T-helper 2 cell (primary cell): ENCODE results near the gene UBN1.

Experiments used
- DNase-seq, 5 experiments: peaks; one replicate each; pipeline versions ENCODE4 v3.0.0 to v3.0.0-alpha.2; 2012 to 2022
- total RNA-seq, 2 donors: gene quantifications; one replicate each; lab custom pipeline; 2026; lab: John Stamatoyannopoulos, UW

UBN1 gene, protein sequence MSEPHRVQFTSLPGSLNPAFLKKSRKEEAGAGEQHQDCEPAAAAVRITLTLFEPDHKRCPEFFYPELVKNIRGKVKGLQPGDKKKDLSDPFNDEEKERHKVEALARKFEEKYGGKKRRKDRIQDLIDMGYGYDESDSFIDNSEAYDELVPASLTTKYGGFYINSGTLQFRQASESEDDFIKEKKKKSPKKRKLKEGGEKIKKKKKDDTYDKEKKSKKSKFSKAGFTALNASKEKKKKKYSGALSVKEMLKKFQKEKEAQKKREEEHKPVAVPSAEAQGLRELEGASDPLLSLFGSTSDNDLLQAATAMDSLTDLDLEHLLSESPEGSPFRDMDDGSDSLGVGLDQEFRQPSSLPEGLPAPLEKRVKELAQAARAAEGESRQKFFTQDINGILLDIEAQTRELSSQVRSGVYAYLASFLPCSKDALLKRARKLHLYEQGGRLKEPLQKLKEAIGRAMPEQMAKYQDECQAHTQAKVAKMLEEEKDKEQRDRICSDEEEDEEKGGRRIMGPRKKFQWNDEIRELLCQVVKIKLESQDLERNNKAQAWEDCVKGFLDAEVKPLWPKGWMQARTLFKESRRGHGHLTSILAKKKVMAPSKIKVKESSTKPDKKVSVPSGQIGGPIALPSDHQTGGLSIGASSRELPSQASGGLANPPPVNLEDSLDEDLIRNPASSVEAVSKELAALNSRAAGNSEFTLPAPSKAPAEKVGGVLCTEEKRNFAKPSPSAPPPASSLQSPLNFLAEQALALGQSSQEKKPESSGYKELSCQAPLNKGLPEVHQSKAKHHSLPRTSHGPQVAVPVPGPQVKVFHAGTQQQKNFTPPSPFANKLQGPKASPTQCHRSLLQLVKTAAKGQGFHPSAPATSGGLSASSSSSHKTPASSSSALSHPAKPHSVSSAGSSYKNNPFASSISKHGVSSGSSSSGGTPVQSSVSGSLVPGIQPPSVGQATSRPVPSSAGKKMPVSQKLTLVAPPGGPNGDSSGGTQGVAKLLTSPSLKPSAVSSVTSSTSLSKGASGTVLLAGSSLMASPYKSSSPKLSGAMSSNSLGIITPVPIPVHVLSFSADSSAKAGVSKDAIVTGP (N-terminal part only)
- 101 to 140 reads per million in 2 donors for total RNA-seq

DNA sequence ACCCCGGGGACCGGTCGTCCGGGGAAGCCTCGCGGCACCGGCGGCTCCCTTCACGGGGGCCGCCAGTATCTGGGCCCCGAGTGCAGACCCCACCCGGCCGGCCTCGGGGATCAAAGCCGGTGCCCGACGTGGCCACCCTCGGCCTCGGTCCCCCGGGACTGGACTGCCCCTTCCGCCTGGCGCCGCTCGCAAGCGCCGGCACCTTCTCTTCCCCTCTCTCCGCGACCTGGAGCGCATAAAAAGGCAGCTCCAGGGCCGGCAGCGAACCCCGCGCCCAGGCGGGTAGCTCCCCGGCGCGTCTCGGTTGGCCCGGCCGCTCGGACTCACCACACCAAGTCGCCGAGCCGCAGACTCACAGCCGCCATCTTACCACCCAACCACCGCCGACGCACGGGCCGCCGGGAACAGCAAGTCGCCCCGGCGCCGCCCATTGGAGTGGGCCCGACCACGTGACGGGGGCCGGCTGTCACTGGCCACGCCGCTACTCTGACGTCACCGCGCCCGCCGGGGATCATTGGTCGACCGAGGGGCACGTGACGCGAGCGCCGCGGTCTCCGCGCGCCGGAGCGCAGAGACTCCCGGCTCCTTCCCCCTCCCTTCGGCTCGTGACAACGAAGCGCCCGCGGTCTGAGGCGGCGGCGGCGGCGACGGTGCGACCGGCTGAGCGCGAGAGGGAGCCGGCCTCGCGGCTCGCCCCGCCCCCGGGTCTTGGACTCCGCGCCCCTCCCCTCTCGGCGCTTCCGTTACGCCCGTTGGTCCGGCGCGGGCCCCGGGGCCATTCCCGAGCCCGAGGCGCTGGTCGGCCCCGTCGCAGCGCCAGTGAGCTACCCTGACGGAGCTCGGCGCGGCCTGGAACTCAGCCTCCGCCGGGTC, at the start of gene UBN1, which contains the start of gene GLYR1:
UBN1 (plus strand) TSS at position 581 of the 873 bp plus-strand sequence. CDS start 5,437 bp downstream, outside the sequence.
GLYR1 (minus strand) TSS at position 388 of the 873 bp plus-strand sequence; CDS start at position 365, 23 bp downstream.
- peak; percentile 99 to 100 (median 99) for DNase-seq

DNA sequence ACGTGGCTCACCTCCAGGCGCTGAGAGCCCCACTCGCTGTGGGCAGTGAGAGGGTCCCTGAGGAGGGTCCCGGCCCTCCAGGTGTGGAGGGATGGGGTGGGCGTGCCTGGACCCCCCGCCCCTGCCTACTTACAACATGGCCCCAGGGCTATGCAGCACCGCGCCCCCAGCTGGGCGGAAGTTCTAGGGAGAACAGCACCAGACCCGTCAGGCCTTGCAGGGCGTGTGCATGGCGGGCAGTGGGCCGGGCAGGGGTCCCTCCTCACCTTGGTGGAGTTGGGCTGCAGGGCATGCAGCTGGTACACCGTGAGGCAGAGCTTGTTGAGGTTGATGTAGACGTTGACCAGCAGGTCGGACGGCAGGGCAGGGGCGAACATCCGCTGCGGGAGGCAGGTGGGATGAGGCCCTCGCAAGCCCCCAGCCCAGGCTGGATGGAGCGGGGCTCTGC, 49.5 kb upstream of the UBN1 start:
- DNase-seq, result no peak

DNA sequence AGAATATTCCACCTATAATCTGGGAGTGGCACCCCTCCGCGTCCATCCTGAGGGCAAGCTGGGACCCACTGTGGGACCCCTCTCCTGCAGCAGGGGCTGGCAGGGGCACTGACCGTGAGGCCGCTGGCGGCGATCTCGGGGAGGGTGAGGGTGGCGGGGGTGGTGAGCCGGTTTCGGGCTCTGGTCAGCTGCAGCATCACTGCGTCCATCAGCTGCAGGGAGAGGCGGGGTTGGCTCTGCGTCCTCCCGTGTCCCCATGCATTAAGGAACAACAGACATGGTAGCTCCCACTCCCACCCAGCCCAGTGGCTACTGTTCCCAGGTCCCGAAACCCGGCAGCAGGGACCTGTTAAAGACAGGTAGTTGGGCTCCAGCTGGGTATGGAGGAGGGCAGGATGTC, 48.8 kb upstream of the UBN1 start:
- DNase-seq, result no peak

DNA sequence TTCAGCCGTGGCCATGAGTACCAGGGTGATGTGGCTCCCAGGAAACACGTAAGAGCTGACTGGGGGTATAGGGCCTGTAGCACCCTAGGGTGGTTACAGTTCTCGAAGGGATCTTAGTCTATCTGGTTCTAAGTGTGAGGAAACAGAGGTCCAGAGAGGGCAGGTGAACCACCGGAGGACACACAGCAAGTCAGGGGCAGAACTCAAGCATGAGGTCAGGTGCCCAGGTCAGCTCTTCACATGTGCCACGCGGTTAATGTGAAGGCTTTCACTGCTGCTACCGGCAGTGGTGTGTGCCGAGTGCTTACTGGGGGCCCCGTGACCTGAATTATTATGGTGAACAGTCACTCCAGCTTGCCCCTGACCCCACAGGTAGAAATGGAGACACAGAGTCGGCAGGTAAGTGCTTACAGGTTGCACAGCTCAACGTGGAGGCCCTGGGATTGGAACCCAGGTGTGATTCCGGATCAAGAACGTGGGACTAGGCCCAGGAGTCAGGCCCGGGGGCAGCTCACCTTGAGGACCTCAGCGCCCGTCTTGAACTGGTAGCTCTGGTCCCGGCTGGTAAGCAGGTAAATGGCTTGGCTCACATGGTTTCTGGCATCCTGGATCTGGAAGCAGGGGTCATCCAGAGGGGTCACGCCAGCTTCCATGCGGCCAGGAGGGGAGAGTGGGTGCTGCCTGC, 48.0 kb upstream of the UBN1 start:
- DNase-seq, result no peak

DNA sequence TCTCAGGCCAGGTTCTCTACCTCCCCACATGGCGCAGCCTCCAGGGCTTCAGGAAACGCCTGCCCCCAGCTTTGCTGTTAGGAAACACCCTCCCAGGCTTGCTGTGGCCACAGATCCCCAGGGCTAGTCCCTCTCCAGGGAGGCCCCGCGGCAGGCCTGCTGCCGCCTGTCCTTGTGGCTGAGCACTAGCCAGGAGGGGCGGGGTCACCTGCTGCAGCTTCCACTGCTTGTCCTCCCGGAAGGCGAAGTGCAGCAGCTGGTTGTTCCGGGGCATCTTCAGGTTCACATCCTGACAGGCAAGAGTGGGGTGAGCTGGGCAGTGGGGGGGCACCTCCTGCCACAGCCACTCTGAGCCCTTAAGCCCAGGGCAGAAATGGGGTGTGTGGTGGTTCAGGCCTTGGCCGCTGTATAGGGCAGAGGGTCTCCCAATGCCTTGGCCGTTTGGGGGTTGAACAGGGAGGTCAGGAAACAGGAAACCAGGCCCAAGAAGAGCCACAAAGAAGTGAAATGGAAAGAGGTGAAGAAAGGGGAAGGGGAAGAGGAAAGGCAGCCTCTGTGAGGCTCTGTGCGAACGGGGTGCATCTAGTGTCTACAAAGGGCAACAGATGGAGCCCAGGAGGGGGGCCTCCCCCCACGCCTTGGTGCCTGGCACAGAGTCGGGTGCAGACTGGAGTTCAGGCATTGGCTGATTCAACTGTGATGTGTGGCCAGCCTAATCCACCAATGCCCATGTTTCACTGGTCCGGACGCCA, 46.8 kb upstream of the UBN1 start:
- no peak for DNase-seq

DNA sequence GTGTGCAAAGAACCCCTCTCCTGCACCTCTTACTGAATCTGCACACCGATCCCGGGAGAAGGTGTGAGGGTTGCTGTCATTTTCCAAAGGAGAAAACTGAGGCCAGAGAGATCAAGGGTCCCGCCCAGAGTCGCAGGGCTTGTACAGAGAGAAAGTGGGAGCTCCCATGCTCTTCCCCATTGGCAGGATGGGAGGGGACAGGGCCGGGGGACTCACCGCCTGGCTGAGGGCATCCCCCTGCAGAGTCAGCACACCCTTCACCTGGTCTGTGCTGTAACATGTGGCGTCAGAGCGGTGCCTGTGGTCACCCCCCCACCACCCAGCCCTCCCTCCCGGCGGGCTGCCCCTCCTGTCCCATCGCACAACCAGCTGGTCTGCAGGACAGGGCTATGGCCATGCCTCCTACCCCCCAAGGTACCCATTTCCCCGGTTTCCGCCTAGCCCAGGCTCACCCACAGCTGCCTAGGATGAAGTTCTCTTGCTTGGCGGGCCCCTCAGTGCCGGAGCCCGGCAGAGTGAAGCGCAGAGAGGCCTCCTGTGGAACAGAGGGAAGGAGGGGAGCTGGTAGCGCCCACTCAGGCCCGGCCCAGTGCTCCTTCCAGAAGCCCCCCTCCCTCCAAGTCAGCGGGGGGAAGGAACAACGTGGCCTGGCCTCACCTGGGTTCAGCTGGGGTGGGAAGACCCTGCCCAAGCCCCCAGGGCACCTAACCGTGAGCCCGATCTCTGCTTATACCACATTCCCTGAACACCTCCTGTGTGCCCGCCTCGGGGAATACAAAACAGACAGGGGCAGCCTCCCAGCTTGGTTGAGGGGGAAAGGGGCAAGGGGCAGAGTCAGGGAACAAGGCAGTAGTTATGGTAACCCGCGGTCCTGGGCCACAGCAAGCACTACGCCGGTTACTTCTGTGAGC, 46.0 kb upstream of the UBN1 start:
- no peak for DNase-seq

DNA sequence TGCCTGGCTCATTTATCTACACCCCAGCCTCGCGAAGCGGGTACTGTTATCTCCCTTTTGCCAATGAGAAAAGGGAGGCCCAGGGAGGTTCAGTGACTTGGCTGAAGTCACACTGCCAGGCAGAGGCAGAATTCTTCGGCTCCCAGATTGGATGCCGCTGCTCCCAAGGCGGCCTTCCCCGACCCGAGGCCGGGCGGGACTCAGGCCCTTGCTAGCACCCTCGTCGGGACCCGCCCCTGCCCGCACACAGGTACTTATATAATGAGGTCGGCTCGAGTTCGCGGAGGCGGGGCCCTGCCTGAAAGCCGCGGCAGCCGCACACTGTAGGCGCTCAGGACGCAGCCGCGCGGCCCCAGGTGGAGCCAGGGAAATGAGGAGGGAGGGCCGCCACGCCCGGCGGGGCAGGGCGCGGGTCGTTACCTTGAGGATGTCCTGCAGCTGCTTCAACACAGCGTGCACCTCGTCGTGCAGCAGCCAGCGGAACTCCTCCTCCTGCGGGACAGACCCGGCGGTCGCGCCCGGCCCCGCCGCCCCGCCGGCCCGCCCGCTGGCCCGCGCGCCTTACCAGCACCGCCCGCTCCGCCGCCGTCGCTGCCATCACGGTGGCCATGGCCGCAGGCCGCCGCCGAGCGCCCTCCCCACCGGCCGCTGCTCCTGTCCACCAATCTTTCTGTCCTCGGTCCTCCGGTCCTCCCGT, 45.2 kb upstream of the UBN1 start, which contains the start of gene ROGDI:
ROGDI (minus strand) TSS at position 672 of the 697 bp plus-strand sequence; CDS start at position 610, 62 bp downstream.
- peak; percentile 59 to 85 (median 80) for DNase-seq

DNA sequence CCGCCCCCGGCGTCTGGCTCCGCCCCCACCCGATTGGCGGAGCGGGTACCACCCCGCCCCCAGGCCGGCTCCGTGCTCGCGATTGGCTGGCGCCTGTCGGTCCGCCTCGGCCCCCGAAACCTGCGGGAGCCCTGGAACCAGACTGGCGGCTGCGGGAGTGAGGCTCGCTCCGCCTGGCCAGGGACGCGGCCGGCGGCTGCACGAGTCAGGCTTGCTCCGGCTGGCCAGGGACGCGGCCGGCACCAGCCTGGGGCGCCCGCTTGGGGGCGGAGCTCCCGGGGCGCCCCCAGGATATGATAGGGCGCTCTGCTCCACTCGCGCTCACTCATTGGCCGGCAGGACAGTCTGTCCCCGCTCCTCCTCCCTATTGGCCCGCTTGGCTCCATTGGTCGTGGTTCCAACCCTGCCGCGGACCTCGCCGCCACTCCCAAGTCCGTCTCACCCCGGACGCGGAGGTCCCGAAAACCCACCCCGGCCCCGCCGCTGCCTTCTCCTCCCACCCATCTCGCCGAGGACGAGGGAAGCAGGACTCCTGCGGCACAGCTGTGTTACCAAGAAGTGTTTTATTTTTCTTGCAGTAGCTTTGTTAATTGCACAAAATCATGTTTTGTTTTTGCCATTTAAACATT, 44.5 kb upstream of the UBN1 start:
- DNase-seq, result peak; percentile 81 to 91 (median 84)

DNA sequence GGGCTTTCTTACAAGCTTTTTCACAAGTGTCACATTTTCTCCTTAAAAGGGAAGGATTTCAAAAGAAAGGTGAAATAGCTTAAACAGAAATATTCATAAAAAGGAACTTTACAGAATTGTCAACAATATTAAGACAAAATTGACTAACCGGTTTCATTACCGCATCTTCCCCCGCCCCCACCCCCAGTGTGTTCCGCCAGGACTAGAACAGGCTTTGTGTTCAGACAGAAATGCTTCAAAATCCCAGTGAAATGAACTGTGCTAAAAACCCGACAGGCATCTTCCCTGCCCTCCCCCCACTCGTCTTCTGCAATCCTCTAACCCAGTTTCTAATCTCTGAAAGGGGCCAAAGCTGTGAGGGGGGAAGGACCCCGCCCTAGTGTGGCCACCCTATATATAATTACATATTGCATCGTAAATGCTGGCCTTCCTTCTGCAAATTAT, 43.9 kb upstream of the UBN1 start:
- no peak for DNase-seq

DNA sequence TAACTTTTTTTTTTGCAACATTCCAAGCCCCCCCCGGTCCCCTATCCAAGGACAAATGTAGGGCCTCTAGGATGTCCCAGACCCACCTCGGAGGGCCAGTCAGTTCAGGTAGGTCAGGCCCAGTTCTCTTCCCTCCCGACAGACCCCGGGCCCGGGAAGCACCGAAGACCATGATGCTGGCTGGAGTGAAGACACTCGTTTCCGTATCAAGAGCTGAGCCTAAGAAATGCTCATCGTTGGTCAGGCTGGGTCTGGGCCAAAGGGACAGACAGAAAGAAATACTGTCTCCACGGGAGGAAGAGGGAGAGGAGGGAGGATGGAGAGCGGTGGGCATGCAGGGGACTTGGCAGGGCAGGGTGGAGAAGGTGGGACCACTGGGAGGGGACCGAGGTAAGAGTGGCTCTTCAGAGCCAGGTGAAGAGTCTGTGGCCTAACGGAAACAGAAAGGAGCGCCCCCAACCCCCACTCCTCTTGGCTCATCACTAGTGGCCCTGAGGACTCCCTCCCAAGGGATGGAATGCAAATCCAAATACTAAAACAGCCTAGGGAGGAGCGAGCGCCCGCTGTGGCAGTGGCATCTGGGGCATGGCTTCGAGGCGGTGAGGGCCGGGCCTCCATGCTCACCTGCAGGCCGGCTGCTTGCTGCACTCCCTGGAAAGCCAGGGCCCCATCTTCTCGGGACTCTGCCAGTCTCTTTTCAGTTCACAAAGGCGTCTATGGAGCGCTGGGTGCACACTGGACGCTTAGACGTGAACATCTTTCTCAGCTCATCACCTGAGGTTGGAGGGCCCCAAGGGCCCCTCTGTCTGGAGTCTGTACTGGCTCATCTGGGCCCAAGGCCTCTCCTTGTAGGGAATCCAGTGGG, 43.2 kb upstream of the UBN1 start:
- DNase-seq, result no peak

DNA sequence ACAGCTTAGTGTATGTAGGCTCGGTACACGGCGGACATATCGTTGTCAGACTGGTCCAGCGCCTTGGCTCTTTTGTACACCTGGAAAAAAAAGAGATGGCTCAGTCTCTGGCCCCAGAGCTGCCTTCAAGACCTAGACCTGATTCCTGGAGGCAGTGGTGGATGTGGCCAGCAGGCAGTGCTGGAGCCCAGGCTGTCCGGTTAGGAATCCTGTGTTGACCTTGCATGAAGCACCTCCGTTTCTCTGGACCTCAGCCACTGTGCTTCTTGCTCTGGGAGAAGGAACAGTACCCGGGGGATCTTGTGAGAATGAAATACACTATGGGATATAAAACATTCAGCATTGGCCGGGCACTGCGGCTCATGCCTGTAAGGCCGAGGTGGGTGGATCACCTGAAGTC, 42.0 kb upstream of the UBN1 start:
- DNase-seq, result no peak

DNA sequence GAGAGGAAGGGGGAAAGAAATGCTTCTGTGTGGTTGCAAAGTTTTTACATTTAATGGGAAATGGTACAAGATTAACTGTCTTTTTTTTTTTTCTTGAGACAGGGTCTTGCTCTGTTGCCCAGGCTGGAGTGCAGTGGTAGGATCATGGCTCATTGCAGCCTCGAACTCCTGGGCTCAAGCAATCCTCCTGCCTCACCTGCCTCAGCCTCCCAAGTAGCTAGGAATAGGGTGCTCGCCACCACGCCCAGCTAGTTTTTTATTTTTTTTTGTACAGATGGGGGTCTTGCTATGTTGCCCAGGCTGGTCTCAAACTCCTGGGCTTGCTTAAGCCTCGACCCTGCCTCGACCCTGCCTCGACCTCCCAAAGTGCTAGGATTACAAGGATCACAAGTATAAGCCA, 41.0 kb upstream of the UBN1 start:
- DNase-seq, result no peak

DNA sequence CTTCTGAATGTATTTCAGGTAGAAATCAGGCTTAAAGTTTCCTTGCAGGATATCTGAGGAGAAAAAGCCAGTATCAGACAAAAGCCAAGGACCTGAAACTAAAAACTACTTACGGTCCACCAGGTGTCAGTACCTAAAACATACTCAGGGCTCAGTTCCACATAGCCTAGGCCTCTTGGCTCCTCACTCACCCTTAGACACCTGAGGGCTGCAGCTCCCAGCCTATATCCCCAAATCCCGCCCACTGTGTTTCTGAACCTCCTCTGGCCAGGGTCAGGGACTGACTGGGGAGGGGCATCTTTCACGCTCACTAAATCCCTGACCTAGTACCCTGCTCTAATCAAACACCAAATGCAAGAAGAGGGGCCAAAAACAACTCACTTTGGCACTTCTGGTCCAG, 36.0 kb upstream of the UBN1 start:
- no peak for DNase-seq

DNA sequence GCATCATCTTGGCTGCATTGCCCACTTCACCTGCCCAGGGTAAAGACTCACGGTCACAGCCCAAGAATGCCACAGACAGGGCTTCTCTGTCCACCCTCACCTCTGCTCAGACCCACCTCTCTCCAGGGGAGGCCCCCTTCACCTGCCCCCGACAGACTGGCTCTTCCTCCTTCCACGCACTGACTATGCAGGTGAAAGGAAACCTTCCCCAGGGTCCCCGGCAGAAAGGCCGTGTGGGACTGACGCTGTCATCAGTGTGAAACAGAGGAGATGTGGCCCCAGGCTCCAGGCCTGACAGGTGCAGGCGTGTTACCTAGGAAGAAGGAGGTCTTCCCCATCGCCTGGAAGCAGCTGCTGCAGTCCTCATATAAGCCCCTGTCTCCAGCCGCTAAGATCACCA, 35.5 kb upstream of the UBN1 start:
- no peak for DNase-seq

DNA sequence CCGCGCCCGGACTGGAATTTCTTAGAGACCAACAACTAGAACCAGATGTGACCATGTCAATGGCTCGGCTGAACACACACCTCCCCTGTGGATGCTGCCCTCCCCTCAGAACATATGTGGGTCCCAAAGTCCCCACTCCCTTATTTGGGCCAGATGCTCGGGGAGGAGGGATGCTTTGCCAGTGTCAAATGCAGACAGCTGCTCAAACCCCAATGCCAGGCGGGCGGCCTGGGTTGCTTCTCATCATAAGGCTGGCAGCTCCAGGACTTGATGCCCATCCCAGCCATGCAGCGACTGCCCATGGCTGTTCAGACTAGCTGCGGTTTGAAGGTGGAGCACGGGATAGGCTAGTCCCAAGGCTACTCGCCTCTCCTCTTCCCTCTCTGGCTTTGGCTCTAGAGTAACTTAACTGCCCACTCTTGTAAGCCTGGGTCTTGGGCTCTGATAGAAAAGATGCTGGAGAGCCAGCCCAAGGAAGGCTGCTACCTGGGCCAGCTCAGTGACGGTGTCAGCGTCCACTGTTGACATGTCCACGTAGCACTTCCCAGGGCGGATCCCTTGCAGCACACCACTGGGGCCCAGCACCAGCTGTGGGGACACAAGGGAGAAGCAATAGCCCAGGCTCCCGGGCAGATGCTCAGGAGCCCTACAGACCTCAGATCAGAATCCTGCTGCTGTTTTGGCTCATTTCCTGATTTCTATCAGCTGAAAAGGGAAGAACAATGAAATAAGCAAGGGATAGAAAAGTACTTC, 33.9 kb upstream of the UBN1 start:
- no peak for DNase-seq

DNA sequence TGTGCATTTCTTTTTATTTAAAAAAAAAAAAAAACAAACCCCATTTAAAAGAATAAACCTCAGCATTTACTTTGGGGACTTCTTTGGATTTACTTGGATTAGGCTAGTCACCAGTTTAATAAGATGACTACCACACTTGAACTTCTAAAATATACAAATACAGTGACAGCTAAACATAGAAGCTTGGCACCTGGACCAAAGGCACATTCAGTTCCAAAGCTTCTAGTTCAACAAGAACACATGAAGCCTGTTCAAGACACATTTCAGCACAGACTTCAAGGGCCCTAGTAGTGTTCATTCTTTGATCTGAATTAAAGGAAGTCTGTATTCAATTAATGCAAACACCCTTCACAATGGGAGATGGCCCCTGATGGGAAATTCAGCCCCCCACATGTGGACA, 33.2 kb upstream of the UBN1 start:
- no peak for DNase-seq
